Thyroid gland (tissue), 4 donors: ENCODE measurements around the gene INO80. TPM values are rescaled to one million over a fixed set of nuclear protein-coding genes. Genes with fewer than 3 reads are reported as not detected.

Experiments
- DNase-seq, 2 donors: peaks; one replicate each; pipeline ENCODE4 v3.0.0-alpha.2; 2019
- H3K27ac ChIP-seq, 3 donors: fragments of 200-600 bp; sonication (generic); 1 replicate in 2 of 3; 2 replicates in 1 of 3; pipeline ENCODE4 v1.5.1; 2016 to 2019; ENCODE audit warnings: mild to moderate bottlenecking in 1 of 3, moderate library complexity in 1 of 3
- H3K27me3 ChIP-seq: fragments of 200-600 bp; sonication (generic); one replicate; pipeline ENCODE4 v1.5.1; 2019
- H3K36me3 ChIP-seq, 2 donors: fragments of 200-600 bp; sonication (generic); one replicate each; pipeline ENCODE4 v1.5.1; 2016 to 2019
- H3K4me1 ChIP-seq, 2 donors: fragments of 200-600 bp; sonication (generic); one replicate each; pipeline ENCODE4 v1.5.1; 2017 to 2019
- H3K4me3 ChIP-seq, 3 donors: fragments of 200-600 bp; sonication (generic); replicated peaks in 1 of 3; 1 replicate in 2 of 3; 2 replicates in 1 of 3; pipeline ENCODE4 v1.5.1; 2016; ENCODE audit warnings: mild to moderate bottlenecking in 1 of 3
- H3K9me3 ChIP-seq: fragments of 200-600 bp; sonication (generic); one replicate; pipeline ENCODE4 v1.5.1; 2017
- POLR2A ChIP-seq, 2 donors: fragments of 450-650 bp; IDR thresholded peaks; one replicate each; pipeline ENCODE4 v1.6.1; 2017; ENCODE audit warnings: antibody characterized with exemption in 2 of 2, mild to moderate bottlenecking in 2 of 2, moderate library complexity in 1 of 2
- WGBS, 2 donors: methylation state at CpG; one replicate each; pipeline ENCODE4 v1.1.5; 2017; 5-methylcytosine and 5-hydroxymethylcytosine counted together
- intact Hi-C: fragments of 100-400 bp; cut with DNase I; formaldehyde crosslinking; loops from one replicate; pipeline ENCODE4 v1.15.1; 2023
- total RNA-seq, 4 donors: library from RNA; depleted of rRNA; stranded (reverse); fragments of >200 nt; gene quantifications; one replicate each; pipeline ENCODE4 v1.2.3, GENCODE V29; 2016
- TF ChIP-seq, protein P1 (sequence below), 6 experiments: fragments of 200-600 bp in 3 of 6; fragments of 450-650 bp in 3 of 6; sonication (generic) in 3 of 6; IDR thresholded peaks; one replicate each; pipeline ENCODE4 v1.5.1; 2016 to 2019; ENCODE audit warnings: antibody characterized with exemption in 6 of 6, mild to moderate bottlenecking in 2 of 6, inconsistent platforms in 1 of 6, moderate library complexity in 1 of 6

The INO80 gene
- total RNA-seq, 4 donors from 2014 or later = 23.2 to 42.6 (median 36.4) TPM

DNA sequence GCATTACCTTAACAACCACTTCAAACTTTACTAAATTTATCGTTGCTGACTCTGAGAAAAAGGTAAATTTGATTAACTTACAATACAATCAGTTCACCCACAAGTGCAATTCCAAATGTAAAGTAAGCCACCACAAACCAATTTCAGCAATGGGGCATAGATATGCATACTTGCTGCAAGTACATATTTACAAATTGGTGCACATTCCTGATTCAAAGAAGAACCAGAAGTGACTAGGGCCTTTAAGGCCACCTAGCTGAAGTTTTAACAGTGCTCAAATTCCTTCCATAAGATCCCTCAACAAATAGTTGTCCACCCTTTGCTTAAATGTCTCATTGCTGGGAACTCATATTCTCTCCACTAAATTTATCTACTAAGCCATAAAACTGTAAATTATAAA lies 67.2 kb downstream of the INO80 start:
- no peaks in the 10 kb centered on the region for H3K9me3 ChIP-seq
- no peak overlapping the region for H3K4me3 ChIP-seq
- H3K36me3 ChIP-seq = peaks cover 45 to 64% of the 10 kb centered on the region in 2 donors
- 74 to 93% methylated on average over 1 of the region's 1 CpG for WGBS, 2 donors
- H3K27ac ChIP-seq = no peak overlapping the region
- intact Hi-C loops = no loop called here
- DNase-seq = no peak
- no peaks in the 10 kb centered on the region for H3K27me3 ChIP-seq
- no peaks in the 10 kb centered on the region for H3K4me1 ChIP-seq
- TF ChIP-seq POLR2A (IDR thresholded peaks at IDR 0.05) = no peak
- TF ChIP-seq, protein P1, sequence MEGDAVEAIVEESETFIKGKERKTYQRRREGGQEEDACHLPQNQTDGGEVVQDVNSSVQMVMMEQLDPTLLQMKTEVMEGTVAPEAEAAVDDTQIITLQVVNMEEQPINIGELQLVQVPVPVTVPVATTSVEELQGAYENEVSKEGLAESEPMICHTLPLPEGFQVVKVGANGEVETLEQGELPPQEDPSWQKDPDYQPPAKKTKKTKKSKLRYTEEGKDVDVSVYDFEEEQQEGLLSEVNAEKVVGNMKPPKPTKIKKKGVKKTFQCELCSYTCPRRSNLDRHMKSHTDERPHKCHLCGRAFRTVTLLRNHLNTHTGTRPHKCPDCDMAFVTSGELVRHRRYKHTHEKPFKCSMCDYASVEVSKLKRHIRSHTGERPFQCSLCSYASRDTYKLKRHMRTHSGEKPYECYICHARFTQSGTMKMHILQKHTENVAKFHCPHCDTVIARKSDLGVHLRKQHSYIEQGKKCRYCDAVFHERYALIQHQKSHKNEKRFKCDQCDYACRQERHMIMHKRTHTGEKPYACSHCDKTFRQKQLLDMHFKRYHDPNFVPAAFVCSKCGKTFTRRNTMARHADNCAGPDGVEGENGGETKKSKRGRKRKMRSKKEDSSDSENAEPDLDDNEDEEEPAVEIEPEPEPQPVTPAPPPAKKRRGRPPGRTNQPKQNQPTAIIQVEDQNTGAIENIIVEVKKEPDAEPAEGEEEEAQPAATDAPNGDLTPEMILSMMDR (IDR thresholded peaks at IDR 0.05) = no peak

DNA sequence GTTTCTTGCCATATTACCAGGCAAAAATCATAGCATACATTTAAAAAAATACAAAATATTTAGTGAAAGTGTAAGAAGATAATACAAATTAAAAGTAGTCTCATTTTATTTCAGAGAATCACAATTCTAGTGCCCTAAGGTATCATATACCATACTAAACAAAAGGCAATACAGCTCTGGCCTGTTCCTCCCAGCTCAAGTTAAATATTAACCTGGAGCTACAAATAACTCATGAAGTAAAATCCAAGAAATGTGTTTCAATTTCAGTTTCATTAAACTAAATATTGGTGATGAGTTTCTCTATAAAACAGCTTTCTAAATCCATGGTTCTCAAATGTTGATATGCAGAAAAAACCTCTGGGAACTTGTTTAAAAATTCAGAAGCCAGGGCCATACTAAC lies 67.7 kb downstream of the INO80 start:
- Histone ChIP-seq H3K9me3 (no peaks in the 10 kb centered on the region), H3K4me1 (peaks cover 0 to 4% of the 10 kb centered on the region in 2 donors), H3K27me3 (no peaks in the 10 kb centered on the region), H3K27ac (no peak overlapping the region), H3K36me3 (peaks cover 45 to 65% of the 10 kb centered on the region in 2 donors), H3K4me3 (no peak overlapping the region)
- TF ChIP-seq, protein P1 (IDR thresholded peaks at IDR 0.05) = no peak
- TF ChIP-seq POLR2A (IDR thresholded peaks at IDR 0.05) = no peak
- intact Hi-C loops = no loop called here
- no peak for DNase-seq

DNA sequence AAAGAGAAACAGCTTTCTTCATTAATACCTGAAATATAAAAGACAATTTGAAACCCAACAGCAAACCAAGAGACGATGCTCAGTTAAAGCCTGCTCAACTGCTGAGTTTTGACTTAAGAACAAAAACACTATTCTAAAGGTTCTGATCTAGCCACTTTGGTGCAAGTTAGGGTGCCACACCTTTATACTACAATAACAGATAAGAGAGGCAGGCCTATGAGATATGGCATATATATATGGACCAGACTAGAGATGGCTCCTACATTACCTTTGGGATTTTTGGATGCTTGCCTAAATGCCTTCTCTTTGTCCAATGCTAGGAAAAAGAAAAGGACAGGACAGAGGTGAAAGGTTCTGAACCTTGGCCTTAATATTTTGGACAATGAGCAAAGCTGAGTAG lies 68.6 kb downstream of the INO80 start:
- Histone ChIP-seq H3K4me1 (peaks cover 0 to 7% of the 10 kb centered on the region in 2 donors), H3K9me3 (no peaks in the 10 kb centered on the region), H3K27me3 (no peaks in the 10 kb centered on the region), H3K27ac (no peak overlapping the region), H3K4me3 (no peak overlapping the region), H3K36me3 (peaks cover 52 to 62% of the 10 kb centered on the region in 2 donors)
- TF ChIP-seq, protein P1 (IDR thresholded peaks at IDR 0.05) = no peak
- no peak for TF ChIP-seq POLR2A (IDR thresholded peaks at IDR 0.05)
- 95 to 96% methylated on average over 1 of the region's 1 CpG for whole genome bisulfite sequencing, 2 donors
- no peak for DNase-seq
- intact Hi-C loops = no loop called here

DNA sequence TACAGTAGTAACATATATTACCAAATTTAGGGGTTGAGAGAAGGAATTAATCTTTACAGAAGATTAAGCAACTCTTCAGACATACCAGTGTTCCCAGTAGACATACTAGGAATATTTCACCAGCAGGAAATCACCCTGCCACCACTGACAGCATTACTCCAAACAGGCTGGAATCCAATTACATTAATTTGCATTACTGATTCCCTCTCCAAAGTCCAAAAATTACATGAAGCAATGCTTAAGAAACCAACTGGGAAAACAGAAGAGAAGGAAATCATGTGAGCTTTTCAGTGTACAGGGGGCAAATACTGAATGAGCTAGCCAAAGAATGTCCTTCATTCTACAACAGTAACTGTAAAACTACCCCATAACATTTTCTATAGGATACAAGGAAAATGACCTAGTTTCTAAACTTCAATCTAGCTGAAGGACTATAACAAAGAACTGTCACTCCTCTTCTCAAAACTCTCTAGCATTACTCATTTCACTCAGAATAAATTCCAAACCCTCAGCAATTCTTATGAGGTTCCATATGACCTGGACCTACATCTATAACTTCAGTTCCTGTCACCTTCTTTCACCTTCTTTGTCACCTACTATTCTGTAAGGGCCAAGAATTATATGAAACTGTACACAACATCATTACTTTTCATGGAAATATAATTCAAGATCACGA lies 72.7 kb downstream of the INO80 start:
- peaks cover 32 to 48% of the 10 kb centered on the region in 2 donors for H3K36me3 ChIP-seq
- no peaks in the 10 kb centered on the region for H3K9me3 ChIP-seq
- no peak overlapping the region for H3K4me3 ChIP-seq
- TF ChIP-seq POLR2A (IDR thresholded peaks at IDR 0.05) = no peak
- TF ChIP-seq, protein P1 (IDR thresholded peaks at IDR 0.05) = no peak
- H3K4me1 ChIP-seq = peaks cover 0 to 7% of the 10 kb centered on the region in 2 donors
- 94 to 95% methylated on average over 1 of the region's 1 CpG for WGBS, 2 donors
- intact Hi-C loops = no loop called here
- no peak for DNase-seq
- no peak overlapping the region for H3K27ac ChIP-seq
- no peaks in the 10 kb centered on the region for H3K27me3 ChIP-seq

DNA sequence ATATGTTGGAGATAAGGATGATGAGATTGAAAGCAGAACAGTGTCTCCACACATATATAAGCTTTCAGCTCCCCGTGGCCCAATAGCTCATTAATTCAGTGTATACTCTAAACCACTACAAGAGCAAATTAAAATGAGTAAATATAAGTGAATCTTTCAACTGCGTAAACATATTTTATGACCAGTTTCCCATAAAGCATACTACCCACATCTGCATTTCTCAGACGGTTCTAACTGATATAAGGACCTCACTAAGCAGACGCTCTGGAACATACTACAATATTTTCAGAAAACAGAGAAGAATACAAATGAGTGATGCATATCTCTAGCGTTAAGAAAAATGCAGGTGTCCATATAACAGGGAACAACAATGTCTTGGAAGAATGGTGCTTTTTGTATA lies 73.2 kb downstream of the INO80 start:
- intact Hi-C loops = no loop called here
- H3K27me3 ChIP-seq = no peaks in the 10 kb centered on the region
- 83 to 84% methylated on average over 5 of the region's 5 CpGs for WGBS, 2 donors
- H3K9me3 ChIP-seq = no peaks in the 10 kb centered on the region
- no peak overlapping the region for H3K27ac ChIP-seq
- peaks cover 27 to 44% of the 10 kb centered on the region in 2 donors for H3K36me3 ChIP-seq
- H3K4me3 ChIP-seq = no peak overlapping the region
- peaks cover 0 to 7% of the 10 kb centered on the region in 2 donors for H3K4me1 ChIP-seq
- no peak for TF ChIP-seq POLR2A (IDR thresholded peaks at IDR 0.05)
- DNase-seq = no peak
